Adrenal gland (tissue), 5 donors: ENCODE data around the gene PEX14.

Source experiments
- POLR2A ChIP-seq, 2 donors: fragments of 450-650 bp; IDR thresholded peaks; one replicate each; pipeline ENCODE4 v1.6.1; 2017; ENCODE audit warnings: antibody characterized with exemption in 2 of 2, mild to moderate bottlenecking in 2 of 2, moderate library complexity in 1 of 2
- TF ChIP-seq, protein P1 (sequence below), 6 experiments: fragments of 450-650 bp in 4 of 6; fragments of 200-600 bp in 2 of 6; sonication (generic) in 1 of 6; IDR thresholded peaks; 1 replicate in 5 of 6; 2 replicates in 1 of 6; pipeline versions ENCODE4 v1.5.1 to v1.8.0; 2016 to 2021; ENCODE audit warnings: antibody characterized with exemption in 6 of 6, mild to moderate bottlenecking in 2 of 6, moderate library complexity in 1 of 6
- donor health status: DM: no; HTN: no; CAD: no.

- TF ChIP-seq, protein P1, sequence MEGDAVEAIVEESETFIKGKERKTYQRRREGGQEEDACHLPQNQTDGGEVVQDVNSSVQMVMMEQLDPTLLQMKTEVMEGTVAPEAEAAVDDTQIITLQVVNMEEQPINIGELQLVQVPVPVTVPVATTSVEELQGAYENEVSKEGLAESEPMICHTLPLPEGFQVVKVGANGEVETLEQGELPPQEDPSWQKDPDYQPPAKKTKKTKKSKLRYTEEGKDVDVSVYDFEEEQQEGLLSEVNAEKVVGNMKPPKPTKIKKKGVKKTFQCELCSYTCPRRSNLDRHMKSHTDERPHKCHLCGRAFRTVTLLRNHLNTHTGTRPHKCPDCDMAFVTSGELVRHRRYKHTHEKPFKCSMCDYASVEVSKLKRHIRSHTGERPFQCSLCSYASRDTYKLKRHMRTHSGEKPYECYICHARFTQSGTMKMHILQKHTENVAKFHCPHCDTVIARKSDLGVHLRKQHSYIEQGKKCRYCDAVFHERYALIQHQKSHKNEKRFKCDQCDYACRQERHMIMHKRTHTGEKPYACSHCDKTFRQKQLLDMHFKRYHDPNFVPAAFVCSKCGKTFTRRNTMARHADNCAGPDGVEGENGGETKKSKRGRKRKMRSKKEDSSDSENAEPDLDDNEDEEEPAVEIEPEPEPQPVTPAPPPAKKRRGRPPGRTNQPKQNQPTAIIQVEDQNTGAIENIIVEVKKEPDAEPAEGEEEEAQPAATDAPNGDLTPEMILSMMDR (IDR thresholded peaks at IDR 0.05), result no peak
- no peak for TF ChIP-seq POLR2A (IDR thresholded peaks at IDR 0.05)
Observed at GRCh38 chr1:10592373-10592772, 117.6 kb downstream of the PEX14 start.
